ENCODE measurements around the gene KCNQ1. TPM values are rescaled to one million over a fixed set of nuclear protein-coding genes. Genes with fewer than 3 reads are reported as not detected.

The KCNQ1 gene
- polyA plus RNA-seq, 1 of the 3 experiments (the other 2 are of a cell fraction), result 0.05 TPM

- no peak overlapping the region for H3K4me2 ChIP-seq
- no peak for DNase-seq
- no peaks in the 10 kb centered on the region for H3F3A ChIP-seq (replicated peaks; ENCODE audit: insufficient read depth)
- H3K9me2 ChIP-seq, result no peaks in the 10 kb centered on the region
- H3K79me2 ChIP-seq (ENCODE audit: insufficient read depth), result no peaks in the 10 kb centered on the region
- H3K27me3 ChIP-seq (ENCODE audit: insufficient read depth), result no peaks in the 10 kb centered on the region
- no peak for TF ChIP-seq MEF2A (IDR thresholded peaks at IDR 0.05; ENCODE audit: borderline replicate concordance, low read depth)
- no peak for TF ChIP-seq TAF1 (IDR thresholded peaks at IDR 0.05; ENCODE audit: borderline replicate concordance, low read depth, low read length)
- no peak for TF ChIP-seq MAX (IDR thresholded peaks at IDR 0.05; ENCODE audit: low read depth)
- TF ChIP-seq MXI1 (IDR thresholded peaks at IDR 0.05; ENCODE audit: low read depth, low read length), result no peak
- TF ChIP-seq EP300 (IDR thresholded peaks at IDR 0.05; ENCODE audit: borderline replicate concordance in 1 of 2, low read depth in 1 of 2, low read length in 1 of 2), result no peak
- no peak for TF ChIP-seq PBX3 (IDR thresholded peaks at IDR 0.05)
- no peak for TF ChIP-seq TCF12 (IDR thresholded peaks at IDR 0.05)
- TF ChIP-seq CTCF (IDR thresholded peaks at IDR 0.05), result no peak
- no peak for TF ChIP-seq NFIC (IDR thresholded peaks at IDR 0.05; ENCODE audit: borderline replicate concordance)
- no peak for TF ChIP-seq SIN3A (IDR thresholded peaks at IDR 0.05; ENCODE audit: borderline replicate concordance, low read depth, low read length)
- no peak for TF ChIP-seq YY1 (IDR thresholded peaks at IDR 0.05; ENCODE audit: low read depth)
- no peak for TF ChIP-seq JUND (IDR thresholded peaks at IDR 0.05)
- no peak for TF ChIP-seq FOSL2 (IDR thresholded peaks at IDR 0.05; ENCODE audit: borderline replicate concordance, low read depth)
- no peak for TF ChIP-seq RFX5 (IDR thresholded peaks at IDR 0.05; ENCODE audit: low read length)
- TF ChIP-seq EZH2phosphoT487 (IDR thresholded peaks at IDR 0.05; ENCODE audit: borderline replicate concordance, low read depth), result no peak
- TF ChIP-seq RXRA (IDR thresholded peaks at IDR 0.05; ENCODE audit: borderline replicate concordance, low read depth), result no peak
- no peak for TF ChIP-seq USF2 (IDR thresholded peaks at IDR 0.05; ENCODE audit: borderline replicate concordance, low read depth, low read length)
- TF ChIP-seq IRF3 (IDR thresholded peaks at IDR 0.05; ENCODE audit: low read depth, low read length), result no peak
- no peak for TF ChIP-seq USF1 (IDR thresholded peaks at IDR 0.05; ENCODE audit: borderline replicate concordance, low read depth)
- no peak for TF ChIP-seq ELF1 (IDR thresholded peaks at IDR 0.05)
- WGBS (ENCODE audit: low lambda C conversion rate), result 67% methylated on average over 1 of the region's 2 CpGs
- H3K9ac ChIP-seq, result no peak overlapping the region
- ChIA-PET CTCF (interaction anchor here (0.7 kb wide), 1 partner anchor 131 kb away, joined by 4 read pairs; no protein-coding TSS in a partner anchor), POLR2A (interaction anchor here (1.6 kb wide), 1 partner anchor 12 kb away, joined by 4 read pairs; no protein-coding TSS in a partner anchor)
- H3K36me3 ChIP-seq (replicated peaks in 1 of 2; ENCODE audit: control insufficient read depth in 1 of 2, insufficient read depth in 2 of 2, low read length in 1 of 2), result peaks cover 0 to 5% of the 10 kb centered on the region in 2 experiments
- no peaks in the 10 kb centered on the region for H4K20me1 ChIP-seq (ENCODE audit: insufficient read depth)
- no peak overlapping the region for H2AFZ ChIP-seq (ENCODE audit: low read depth)
- H3K4me3 ChIP-seq (ENCODE audit: low read depth in 2 of 2, low read length in 1 of 2), result no peak overlapping the region; a peak in 1 of 4 replicates
- H3K9me3 ChIP-seq, result 0 out of 2 replicates have a peak, but pooled peaks cover 4% of the 10 kb centered on the region
- H3K4me1 ChIP-seq (ENCODE audit: control insufficient read depth in 1 of 2, insufficient read depth in 2 of 2, low read depth in 1 of 2, low read length in 1 of 2), result peaks cover 0 to 8% of the 10 kb centered on the region in 2 experiments; a peak in 1 of 4 replicates
- no peak overlapping the region for H3K27ac ChIP-seq (ENCODE audit: low read depth in 2 of 2, low read length in 1 of 2)
Measured at GRCh38 chr11:2663506-2663905, 218.7 kb downstream of the KCNQ1 start.

All from SK-N-SH (cell line).